GM18505 (cell line): ENCODE measurements around the gene SLC29A1.

Source experiments
- ATAC-seq: cut with Tn5 transposase; IDR thresholded peaks from one replicate; pipeline ENCODE4 v1.9.1; 2021; ENCODE audit not compliant: unreplicated experiment
- POLR2A ChIP-seq: IDR thresholded peaks from 4 replicates; pipeline ENCODE4 v1.6.1; 2011; ENCODE audit warnings: borderline replicate concordance; ENCODE audit not compliant: insufficient read depth, insufficient read length; ENCODE audit errors: extremely low read depth

SLC29A1 gene

DNA sequence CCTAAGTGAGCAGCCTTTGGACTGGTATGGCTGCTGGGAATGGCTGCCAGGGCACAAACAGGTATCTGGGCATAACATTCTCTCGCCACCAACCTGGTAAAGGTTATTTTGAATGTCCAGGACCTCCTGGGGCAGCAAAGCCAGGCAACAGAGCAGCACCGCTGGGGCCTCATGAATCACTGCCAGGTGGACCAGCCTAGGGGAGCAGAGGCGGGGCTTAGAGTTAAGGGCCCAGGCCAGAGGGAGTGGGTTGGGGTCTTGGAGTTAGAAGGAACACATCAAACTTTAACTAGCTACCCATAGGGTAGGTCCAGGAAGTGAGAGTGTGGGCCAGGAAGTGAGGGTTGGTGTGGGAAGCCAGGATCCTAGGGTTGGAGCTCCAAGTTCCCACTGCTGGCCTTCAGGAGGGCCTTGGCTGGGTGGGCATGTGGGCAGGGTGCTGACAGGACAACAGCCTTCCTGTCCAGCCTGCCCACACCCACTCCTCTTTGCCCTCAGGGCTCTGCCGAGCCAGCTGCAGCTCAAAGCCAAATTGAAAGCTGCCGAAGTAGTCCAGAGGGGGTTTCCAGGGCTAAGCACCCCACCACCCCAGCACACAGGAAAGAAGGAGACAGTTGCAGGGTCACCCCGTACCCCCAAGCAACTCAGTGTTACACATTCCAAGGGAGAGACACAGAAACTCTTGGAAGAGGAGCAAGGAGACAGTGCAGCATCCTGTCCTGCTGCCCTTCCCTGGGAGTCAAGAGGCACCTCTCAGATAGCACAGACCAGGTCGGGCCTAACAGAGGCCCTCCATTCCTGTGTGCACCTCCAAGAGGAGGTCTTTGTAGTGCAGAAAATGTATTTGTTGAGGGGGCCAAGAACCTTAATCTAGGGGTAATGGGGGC, 39.3 kb downstream of the SLC29A1 start:
- TF ChIP-seq POLR2A = no peak
- ATAC-seq = no peak

DNA sequence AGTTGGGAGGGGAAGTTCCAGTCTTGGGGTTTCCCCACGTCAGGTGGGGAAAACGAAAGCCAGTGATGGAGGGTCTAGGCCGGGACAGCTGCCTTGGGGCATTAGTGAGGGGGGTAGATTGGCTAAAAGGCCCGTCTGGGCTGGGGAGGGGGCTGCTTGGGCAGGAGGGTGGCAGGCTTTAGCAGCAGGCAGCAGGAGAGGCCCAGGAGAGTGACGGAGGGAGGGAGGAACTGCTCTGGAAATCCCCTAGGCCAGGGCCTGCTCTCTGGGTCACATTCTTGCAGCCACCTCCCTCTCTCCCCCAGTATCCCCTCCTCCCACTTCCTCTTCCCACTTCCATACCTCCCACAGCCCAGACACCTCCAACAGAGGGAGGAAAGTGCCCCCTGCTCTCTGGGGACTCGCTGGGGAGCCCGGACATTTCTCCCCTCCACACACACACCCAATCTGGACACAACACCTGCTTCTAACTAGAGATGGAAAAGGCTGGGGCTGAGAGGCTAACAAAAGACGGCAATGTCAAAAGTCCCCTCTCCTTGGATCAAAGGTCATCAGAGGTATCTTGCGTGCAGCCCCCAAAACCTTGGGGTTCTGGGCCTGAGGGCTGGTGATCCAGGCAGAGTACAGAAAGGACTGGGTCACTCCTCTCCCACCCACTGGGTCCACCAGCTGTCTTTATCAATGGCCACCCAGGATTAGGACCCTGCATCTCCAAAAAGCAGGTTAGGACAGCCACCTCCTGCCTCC, 40.1 kb downstream of the SLC29A1 start:
- ATAC-seq = no peak
- peak; percentile 74 for TF ChIP-seq POLR2A

DNA sequence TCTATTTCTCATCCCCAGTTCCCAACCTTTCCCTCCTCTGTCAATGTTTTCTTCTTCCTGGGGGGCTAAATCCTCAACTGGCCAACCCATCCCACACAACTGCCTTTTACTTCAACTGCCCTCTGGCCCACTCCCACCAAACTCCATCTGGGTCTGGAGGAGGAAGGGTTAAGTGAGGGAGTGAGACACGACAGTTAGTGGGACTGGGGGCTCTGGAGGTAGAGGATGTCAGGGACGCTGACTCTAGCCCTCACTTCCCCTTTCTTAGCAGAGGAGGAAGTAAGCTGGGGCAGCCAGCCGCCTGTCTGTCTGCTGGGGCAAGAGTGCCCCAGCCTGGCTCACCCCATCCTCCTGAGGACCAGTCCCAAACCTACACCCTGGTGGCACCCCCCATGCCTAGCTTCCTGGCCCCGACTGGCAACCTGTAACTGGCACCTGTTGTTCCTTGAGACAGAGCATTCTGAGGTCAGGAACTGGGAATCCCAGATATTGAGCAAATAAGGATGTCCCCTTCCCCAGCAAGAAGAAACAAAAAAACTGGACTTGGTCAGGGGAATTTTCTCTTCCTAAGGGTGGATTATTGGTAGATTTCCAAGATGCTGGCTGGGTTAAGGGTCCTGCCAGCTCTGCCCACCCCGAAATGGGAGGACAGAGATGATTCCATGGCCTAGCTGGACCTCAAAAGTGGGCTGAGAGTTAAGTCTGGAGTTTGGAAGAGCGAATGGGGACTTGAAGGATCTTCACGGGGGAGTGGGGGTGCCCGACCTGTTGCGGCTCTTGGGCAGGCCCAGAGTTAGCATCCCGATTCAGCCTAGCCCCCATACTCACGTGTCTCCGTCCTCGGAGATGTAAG, 41.0 kb downstream of the SLC29A1 start:
- peak; percentile 22 for ATAC-seq
- peak; percentile 48 for TF ChIP-seq POLR2A

DNA sequence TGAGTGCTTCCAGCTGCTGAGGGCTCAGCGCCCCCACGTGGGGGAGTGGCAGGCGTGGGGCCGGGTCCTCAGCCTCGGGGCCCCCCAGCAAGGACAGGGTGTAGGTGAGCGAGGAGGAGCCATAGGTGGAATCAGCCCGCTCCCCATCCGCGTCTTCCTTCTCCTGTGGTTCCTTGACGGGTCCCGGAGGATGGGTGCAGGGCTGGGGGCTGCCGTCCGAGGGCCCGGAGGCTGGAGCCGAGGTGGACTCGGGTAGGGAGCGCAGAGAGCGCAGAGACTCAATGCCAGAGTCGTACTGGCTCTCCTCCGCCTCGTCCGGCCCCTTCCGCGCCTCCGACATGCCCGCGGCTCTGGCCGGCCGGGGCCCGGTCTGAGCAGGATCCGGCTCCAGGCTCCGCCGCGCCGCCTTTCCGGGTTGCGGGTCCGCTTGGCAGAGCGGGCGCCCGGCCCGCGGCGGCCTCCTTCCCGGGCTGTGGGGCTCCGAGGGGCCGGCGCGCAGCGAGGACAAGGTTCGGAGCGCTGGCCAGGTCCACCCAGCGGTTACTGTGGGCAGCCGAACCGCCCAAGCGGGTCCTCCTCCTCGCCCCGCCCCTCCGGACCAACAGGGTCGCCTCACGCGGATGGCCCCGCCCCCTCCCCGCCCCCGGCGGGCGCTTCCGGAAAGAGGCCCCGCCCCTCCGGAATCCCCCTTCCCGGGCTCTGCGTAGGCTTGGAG, 41.8 kb downstream of the SLC29A1 start, which contains the start of gene NFKBIE:
Gene NFKBIE (minus strand): TSS at position 545 of the 715 bp plus-strand sequence. CDS start 205 bp downstream, at position 340.
- peak; percentile 41 for ATAC-seq
- TF ChIP-seq POLR2A = peak; percentile 80

DNA sequence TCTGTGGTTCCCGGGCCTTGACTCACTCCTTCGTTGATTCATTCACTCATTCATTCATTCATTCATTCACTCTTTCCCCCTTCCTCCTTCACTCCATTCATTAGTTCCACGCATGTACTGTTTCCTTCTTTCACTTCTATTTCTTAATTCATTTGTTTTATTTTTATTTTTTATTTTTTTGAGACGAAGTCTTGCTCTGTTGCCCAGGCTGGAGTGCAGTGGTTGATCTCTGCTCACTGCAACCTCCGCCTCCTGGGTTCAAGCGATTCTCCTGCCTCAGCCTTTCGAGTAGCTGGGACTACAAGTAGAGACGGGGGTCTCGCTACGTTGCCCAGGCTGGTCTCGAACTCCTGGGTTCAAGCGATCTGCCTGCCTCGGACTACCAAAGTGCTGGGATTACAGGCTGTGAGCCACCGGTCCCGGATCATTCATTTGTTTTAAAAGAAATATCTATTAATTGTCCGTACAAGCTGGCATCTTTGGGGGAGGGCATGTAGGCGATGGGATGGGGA, 42.4 kb downstream of the SLC29A1 start:
- no peak for ATAC-seq
- no peak for TF ChIP-seq POLR2A

DNA sequence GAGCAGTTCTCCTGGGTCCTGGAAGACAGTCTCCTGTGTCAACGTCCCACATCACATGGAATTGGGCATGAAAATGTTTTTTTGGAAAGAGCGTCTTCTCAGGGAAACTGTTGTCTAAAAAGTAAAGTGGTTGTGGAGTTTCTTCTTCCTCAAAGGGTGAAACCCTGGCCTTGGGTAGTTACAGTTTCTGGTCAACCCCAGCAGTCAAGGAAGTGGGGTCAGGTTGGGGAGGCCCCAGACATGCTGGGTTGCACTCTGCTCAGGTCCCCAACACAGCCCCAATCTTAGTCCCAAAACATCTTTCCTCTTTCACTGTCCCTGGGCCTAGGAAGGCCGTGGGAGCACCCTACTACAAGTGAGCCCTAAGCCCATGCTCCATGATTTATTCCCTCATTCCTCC, 43.0 kb downstream of the SLC29A1 start:
- no peak for TF ChIP-seq POLR2A
- ATAC-seq = no peak

DNA sequence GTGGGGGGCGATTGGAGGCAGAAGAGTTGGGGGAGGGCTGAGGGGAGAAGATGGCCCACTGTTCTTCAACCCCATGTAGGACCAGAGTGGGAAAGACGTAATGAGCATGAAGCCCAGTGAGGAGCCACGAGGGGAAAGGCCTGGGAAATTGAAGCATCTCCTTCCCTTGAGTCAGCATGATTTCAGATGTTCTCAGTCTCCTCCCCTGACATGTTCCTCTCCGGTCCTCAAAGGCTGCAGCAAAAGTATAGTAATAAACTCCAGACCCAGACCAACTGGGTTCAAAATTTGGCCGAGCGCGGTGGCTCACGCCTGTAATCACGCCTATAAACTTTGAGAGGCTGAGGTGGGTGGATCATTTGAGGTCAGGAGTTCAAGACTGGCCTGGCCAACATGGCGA, 43.9 kb downstream of the SLC29A1 start:
- no peak for TF ChIP-seq POLR2A
- no peak for ATAC-seq

DNA sequence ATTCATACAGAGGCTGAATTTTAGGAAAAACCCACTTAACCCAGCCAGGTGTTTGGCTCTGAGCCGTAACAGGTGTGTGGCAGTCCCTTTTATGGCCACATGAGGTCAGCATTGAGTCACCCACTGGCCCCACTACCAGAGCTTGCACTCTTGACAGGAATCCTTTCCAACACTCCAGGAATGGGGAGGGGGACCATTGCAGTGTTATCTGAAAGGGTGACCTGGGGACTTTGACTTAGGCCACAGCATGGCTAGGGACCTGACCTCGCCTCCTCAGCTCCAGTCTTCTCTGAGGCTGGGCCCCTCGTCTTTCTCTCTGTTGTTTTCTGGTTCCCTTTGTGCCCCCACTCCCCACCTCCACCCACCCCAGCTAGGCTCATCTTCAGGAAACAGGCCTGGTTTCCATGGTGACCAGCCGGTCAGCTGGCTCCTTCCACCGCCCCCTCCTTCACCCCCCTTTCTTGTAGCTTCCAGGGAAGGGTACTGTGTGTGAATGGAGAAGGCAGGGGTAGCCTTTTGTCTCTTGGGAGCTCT, 44.8 kb downstream of the SLC29A1 start:
- ATAC-seq = no peak
- TF ChIP-seq POLR2A = no peak

DNA sequence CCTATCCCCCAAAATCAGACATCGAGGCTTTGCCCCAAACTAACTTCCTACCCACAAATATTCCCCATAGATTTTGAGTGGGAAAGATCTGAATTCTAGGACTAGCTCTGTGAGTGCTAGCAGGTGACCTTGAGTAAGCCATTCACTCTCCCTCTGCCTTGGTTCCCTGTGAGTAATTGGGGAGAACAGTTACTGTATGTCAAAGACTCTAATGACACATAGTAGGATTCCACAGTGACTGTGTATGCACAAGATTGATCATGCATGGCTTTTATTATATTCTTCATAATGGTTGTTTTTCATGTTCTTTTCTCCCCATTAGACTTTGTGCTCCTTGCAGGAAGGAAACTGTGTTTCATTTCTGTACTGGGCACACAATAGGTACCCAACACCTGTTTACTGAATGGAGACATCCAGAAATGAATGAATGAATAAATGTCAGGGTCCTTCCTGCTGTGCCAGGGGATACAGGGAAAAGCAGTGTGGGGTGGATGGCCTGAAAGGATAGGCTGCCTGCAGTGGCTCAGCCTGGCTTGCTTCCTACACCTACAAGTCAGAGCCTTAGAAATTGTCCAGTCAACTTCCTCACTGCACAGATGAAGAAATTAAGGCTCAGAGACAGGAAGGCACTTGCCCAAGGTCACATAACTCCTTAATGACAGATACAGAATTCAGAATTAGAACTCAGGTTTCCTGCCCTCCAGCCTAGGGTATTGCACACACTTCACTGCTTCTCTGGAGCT, 46.0 kb downstream of the SLC29A1 start:
- TF ChIP-seq POLR2A = no peak
- no peak for ATAC-seq

DNA sequence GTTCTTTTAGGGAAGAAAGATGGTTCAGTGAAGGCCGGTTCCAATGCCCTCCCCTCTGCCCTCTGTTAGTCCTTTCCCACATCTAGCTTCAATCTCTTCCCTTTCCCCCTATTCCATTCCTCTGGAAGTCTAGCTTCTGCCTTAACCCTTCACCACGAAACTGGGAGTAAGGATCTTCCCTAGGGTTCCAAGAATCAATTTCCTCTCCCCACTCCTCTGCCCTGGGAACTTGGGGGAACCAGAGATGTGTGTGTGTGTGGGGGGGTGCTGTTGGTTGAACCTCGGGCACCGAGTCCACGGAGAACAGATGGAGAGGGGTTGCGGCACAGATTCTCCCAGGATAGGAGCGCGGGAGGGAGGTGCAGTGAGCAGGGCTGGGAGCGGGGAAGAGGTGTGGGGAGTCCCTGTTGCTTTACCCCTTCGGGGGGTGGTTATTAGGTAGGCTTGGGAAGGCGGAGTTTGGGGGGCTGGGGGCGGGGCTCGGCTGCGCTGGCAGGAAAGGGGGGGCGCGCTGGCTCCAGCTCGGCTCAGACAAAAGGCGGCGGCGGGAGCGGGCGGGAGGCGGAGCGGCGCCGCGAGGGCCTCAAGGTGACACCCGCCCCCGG, 46.6 kb downstream of the SLC29A1 start, which contains the start of gene TMEM151B:
Gene TMEM151B (plus strand): TSS at position 530 of the 605 bp plus-strand sequence. CDS start 293 bp downstream, outside the sequence.
- no peak for ATAC-seq
- no peak for TF ChIP-seq POLR2A
